Thoracic aorta (tissue), 2 donors: ENCODE measurements around the gene TRABD. TPM values are rescaled to one million over a fixed set of nuclear protein-coding genes. Genes with fewer than 3 reads are reported as not detected.

Experiments used
- ATAC-seq: fragments of 150-250 bp; one replicate; pipeline ENCODE4 v1.8.0; 2017; ENCODE audit warnings: low read depth; ENCODE audit not compliant: insufficient number of reproducible peaks, low FRiP score
- DNase-seq: peaks from one replicate; pipeline ENCODE4 v3.0.0-alpha.2; 2020; ENCODE audit warnings: low spot score
- H3K27ac ChIP-seq, 2 donors: fragments of 200-600 bp; sonication (generic); 1 replicate in 1 of 2; 2 replicates in 1 of 2; pipeline ENCODE4 v1.5.1; 2016; ENCODE audit warnings: mild to moderate bottlenecking in 2 of 2, moderate library complexity in 2 of 2
- H3K27me3 ChIP-seq: fragments of 200-600 bp; sonication (generic); replicated peaks from 2 replicates; pipeline ENCODE4 v1.6.0; 2016; ENCODE audit warnings: mild to moderate bottlenecking; ENCODE audit not compliant: insufficient read depth
- H3K36me3 ChIP-seq: fragments of 200-600 bp; sonication (generic); one replicate; pipeline ENCODE4 v1.5.1; 2016
- H3K4me1 ChIP-seq, 2 donors: fragments of 200-600 bp; sonication (generic); 1 replicate in 1 of 2; 2 replicates in 1 of 2; pipeline versions ENCODE4 v1.5.1 to v1.6.0; 2016; ENCODE audit warnings: low read depth in 2 of 2, mild to moderate bottlenecking in 1 of 2; ENCODE audit not compliant: control insufficient read depth in 1 of 2
- H3K4me3 ChIP-seq: fragments of 200-600 bp; sonication (generic); 2 replicates; pipeline ENCODE4 v1.5.1; 2016; ENCODE audit warnings: mild to moderate bottlenecking
- H3K9me3 ChIP-seq: fragments of 200-600 bp; sonication (generic); 2 replicates; pipeline ENCODE4 v1.5.1; 2016
- total RNA-seq, 2 donors: library from RNA; depleted of rRNA; stranded (reverse); fragments of >200 nt; gene quantifications; one replicate each; pipeline versions ENCODE4 v1.1.0 to v1.2.3, GENCODE V29; 2016
- TF ChIP-seq, protein P1 (sequence below): fragments of 200-600 bp; sonication (generic); IDR thresholded peaks from one replicate; pipeline ENCODE4 v1.5.1; 2019; ENCODE audit warnings: antibody characterized with exemption

TRABD gene
- total RNA-seq, 2 donors from 2014 or later = 31.7 to 40.6 TPM

DNA sequence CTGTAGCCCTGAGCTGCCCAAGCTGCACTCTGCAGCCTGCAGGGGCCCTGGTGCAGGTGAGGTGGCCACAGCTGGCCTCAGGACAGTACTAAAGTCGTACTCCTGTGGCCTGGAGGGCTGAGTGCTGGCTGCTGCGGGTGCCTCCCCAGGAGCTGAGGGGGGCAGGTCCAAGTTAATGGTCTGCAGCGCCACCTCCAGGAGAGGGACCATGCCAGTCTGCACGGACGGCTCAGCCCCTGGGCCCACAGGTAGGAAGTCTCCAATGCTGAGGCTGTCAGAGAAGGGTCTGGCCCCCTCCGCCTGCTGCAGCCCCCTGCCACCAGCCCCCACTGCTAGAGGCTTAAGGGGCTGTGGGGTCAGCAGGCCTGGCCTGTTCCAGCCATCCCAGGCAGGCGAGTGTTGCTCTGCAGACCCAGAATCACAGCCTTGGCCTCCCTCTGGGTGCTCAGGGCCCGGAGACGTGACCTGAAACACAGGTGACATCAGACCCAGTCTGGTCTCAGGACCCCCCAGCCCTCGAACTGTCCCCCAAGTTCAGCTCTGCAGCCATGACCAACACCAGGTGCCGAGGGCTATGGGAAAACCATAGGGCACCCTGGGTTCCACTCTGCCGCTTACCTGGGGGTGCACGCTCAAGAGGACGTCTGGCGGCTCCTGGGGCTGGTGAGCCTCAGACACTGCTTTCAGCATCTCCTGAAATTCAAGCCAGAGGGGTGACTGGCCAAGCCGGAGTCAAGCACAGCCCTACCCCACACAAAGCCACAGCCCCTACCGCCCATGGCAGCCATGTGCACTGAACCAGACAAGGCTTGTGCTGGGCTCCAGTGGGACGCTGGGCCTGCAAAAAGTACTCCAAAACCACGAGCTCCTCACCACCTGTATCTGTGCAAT, 35.9 kb downstream of the TRABD start:
- Histone ChIP-seq H3K27ac (no peak overlapping the region), H3K27me3 (no peaks in the 10 kb centered on the region), H3K9me3 (no peaks in the 10 kb centered on the region), H3K4me1 (no peaks in the 10 kb centered on the region), H3K36me3 (peaks cover 68% of the 10 kb centered on the region), H3K4me3 (no peak overlapping the region)
- TF ChIP-seq, protein P1, sequence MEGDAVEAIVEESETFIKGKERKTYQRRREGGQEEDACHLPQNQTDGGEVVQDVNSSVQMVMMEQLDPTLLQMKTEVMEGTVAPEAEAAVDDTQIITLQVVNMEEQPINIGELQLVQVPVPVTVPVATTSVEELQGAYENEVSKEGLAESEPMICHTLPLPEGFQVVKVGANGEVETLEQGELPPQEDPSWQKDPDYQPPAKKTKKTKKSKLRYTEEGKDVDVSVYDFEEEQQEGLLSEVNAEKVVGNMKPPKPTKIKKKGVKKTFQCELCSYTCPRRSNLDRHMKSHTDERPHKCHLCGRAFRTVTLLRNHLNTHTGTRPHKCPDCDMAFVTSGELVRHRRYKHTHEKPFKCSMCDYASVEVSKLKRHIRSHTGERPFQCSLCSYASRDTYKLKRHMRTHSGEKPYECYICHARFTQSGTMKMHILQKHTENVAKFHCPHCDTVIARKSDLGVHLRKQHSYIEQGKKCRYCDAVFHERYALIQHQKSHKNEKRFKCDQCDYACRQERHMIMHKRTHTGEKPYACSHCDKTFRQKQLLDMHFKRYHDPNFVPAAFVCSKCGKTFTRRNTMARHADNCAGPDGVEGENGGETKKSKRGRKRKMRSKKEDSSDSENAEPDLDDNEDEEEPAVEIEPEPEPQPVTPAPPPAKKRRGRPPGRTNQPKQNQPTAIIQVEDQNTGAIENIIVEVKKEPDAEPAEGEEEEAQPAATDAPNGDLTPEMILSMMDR = no peak
- DNase-seq (no peak), ATAC-seq (no peak)

DNA sequence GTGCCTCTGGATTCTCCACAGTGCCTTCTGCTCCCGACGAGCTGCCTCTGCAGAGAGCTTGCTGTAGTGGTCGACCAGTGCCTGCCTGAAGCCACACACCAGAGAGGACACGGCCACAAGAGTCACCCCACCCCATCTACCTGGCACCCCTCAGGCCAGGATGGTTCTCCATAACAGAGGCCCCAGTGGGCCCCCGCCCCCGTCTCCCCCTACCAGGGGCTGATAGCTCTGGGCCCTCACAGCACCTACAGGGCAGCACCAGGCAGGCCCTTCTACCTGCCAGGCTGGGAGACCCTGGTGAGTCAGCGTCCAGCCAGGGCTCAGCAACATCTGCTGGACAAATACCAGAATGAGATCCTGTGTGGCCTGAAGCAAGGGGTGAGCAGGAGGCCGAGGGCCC, 36.8 kb downstream of the TRABD start:
- no peaks in the 10 kb centered on the region for H3K9me3 ChIP-seq
- ATAC-seq (no peak), DNase-seq (no peak)
- TF ChIP-seq, protein P1 = no peak
- H3K27ac ChIP-seq = no peak overlapping the region
- H3K4me3 ChIP-seq = no peak overlapping the region
- H3K4me1 ChIP-seq = no peaks in the 10 kb centered on the region
- no peaks in the 10 kb centered on the region for H3K27me3 ChIP-seq
- H3K36me3 ChIP-seq = peaks cover 64% of the 10 kb centered on the region

DNA sequence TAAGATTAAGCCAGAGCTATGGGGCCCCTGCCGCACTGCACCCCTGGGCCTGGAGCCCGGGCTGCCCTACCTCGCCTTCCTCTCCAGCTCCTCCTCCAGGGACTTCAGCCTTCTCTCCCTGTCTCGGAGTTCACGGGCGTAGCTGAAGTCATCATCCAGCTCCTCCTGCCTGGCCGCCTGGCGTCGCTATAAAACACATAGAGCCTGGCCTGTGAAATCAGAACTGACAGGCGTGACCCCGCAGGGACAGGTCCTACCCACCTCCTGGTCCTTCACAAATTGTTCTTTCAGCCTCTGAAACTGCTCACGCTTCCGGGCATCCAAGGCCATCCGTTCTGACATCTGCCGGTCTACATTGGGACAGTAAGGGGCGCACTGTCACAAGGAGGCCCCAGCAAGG, 38.4 kb downstream of the TRABD start:
- DNase-seq (no peak), ATAC-seq (no peak)
- TF ChIP-seq, protein P1 = no peak
- Histone ChIP-seq H3K9me3 (no peaks in the 10 kb centered on the region), H3K27ac (no peak overlapping the region), H3K4me3 (no peak overlapping the region), H3K36me3 (peaks cover 59% of the 10 kb centered on the region), H3K27me3 (no peaks in the 10 kb centered on the region), H3K4me1 (no peaks in the 10 kb centered on the region)

DNA sequence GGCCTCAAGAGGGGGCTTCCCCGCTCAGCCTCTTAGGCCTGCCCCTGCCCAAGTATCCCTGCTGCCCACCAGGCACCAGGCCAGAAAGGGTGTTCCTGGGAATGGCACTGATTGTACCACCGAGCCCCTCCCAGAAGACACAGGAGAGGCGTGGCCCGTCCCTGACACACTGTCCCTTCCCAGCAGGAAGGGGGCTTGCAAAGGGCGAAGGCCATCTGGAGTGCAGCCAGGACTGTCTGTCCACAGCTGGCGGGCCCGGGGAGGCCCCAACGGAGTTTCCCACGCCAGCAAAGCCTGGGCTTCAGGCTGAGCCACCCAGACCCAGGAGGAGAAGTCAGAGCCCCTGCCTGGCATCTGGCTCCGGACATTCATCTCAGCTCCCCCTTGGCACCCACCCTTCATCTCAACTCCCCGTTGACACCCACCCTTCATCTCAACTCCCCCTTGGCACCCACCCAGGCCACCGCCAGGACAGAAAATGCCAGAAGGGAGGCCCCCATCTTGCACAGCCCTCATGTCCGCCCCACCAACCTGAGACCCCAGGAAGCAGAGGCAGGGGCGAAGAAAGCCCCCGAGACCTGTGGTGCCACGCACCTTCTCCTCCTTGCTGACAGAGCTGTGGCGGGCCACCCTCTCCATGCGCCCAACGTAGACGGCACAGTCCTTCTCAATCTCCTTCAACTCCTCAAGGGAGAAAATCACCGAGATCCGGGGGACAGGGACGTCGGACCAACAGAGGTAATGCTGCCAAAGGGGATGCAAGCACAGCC, 39.7 kb downstream of the TRABD start:
- H3K4me3 ChIP-seq = no peak overlapping the region
- DNase-seq = no peak
- no peak overlapping the region for H3K27ac ChIP-seq
- no peaks in the 10 kb centered on the region for H3K27me3 ChIP-seq
- no peak for ATAC-seq
- H3K9me3 ChIP-seq = no peaks in the 10 kb centered on the region
- H3K36me3 ChIP-seq = peaks cover 57% of the 10 kb centered on the region
- TF ChIP-seq, protein P1 = no peak
- H3K4me1 ChIP-seq = no peaks in the 10 kb centered on the region

DNA sequence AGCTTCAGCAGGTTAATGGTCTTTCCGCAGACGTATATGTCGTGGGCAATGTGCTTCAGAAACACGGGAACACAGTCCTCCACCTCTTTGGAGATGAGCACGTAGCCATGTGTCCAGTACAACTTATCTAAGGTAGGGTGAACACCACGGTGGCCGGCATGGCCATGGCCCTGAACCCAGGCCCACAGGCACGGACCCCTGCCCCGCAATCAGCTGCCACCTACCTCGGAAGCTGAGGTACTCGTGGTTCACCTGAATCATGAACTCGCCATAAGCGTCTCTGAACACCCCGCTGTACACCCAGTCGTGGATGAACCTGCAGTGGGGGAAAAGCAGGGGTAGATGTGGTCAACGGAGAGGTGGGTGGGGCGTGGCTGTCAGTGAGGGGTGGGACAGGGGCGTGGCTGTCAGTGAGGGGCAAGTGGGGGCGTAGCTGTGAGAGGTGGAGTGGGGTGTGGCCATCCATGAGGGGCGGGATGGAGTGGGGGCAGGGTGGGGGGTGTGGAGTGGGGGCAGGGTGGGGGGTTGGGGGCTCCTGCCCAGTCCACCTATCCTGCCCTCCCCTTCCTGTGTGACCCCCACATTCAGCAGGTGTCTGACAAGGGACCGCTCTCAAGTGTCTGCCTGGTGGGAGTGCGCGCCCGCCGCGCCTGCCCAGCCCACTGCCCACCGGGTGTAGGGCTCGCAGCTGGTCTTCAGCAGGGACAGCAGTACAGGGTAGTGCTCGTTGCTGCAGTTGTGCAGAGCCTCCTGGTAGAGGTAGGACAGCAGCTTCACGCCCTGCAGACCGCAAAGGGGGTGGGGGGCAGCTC, 40.6 kb downstream of the TRABD start:
- Histone ChIP-seq H3K27ac (no peak overlapping the region), H3K9me3 (no peaks in the 10 kb centered on the region), H3K4me1 (no peaks in the 10 kb centered on the region), H3K27me3 (no peaks in the 10 kb centered on the region), H3K36me3 (peaks cover 52% of the 10 kb centered on the region), H3K4me3 (no peak overlapping the region)
- DNase-seq = no peak
- ATAC-seq = no peak
- TF ChIP-seq, protein P1 = no peak
